GM23338 (cell line): ENCODE results near the gene PTPRF. TPM values are rescaled to one million over a fixed set of nuclear protein-coding genes. Genes with fewer than 3 reads are reported as not detected.

ENCODE experiments used
- ATAC-seq: fragments of 200-7000 bp; cut with Tn5 transposase; 3 replicates; pipeline ENCODE4 v1.9.1; 2020
- DNase-seq: peaks from one replicate; pipeline ENCODE4 v3.0.0-alpha.2; 2015; ENCODE audit warnings: low spot score
- H2AFZ ChIP-seq: fragments of 200-600 bp; sonication (generic); 2 replicates; pipeline ENCODE4 v1.8.0; 2016; ENCODE audit warnings: antibody characterized with exemption, mild to moderate bottlenecking, moderate library complexity
- H3F3A ChIP-seq: fragments of 200-600 bp; sonication (generic); replicated peaks from 2 replicates; pipeline ENCODE4 v1.8.0; 2017; ENCODE audit warnings: antibody characterized with exemption, mixed run types, low read depth
- H3K27ac ChIP-seq: fragments of 200-600 bp; sonication (generic); 2 replicates; pipeline ENCODE4 v1.6.1; 2016; ENCODE audit warnings: low read depth
- H3K27me3 ChIP-seq: fragments of 200-600 bp; sonication (generic); 2 replicates; pipeline ENCODE4 v1.8.0; 2016; ENCODE audit warnings: mild to moderate bottlenecking, mixed run types, moderate library complexity; ENCODE audit not compliant: insufficient read depth
- H3K36me3 ChIP-seq: fragments of 200-600 bp; sonication (generic); 2 replicates; pipeline ENCODE4 v1.8.0; 2016; ENCODE audit warnings: mild to moderate bottlenecking; ENCODE audit not compliant: insufficient read depth
- H3K4me1 ChIP-seq: fragments of 200-600 bp; sonication (generic); 2 replicates; pipeline ENCODE4 v1.8.0; 2016; ENCODE audit warnings: mild to moderate bottlenecking, moderate library complexity; ENCODE audit not compliant: insufficient read depth
- H3K4me2 ChIP-seq: fragments of 200-600 bp; sonication (generic); 2 replicates; pipeline ENCODE4 v1.7.1; 2017; ENCODE audit warnings: mixed run types
- H3K4me3 ChIP-seq: fragments of 200-600 bp; sonication (generic); 2 replicates; pipeline ENCODE4 v1.6.1; 2016; ENCODE audit warnings: mixed run types
- H3K79me2 ChIP-seq: fragments of 200-600 bp; sonication (generic); replicated peaks from 2 replicates; pipeline ENCODE4 v1.8.0; 2017; ENCODE audit warnings: mild to moderate bottlenecking; ENCODE audit not compliant: insufficient read depth
- H3K9me2 ChIP-seq: fragments of 200-600 bp; sonication (generic); 2 replicates; pipeline ENCODE4 v1.8.0; 2017; ENCODE audit not compliant: insufficient read depth
- H4K20me1 ChIP-seq: fragments of 200-600 bp; sonication (generic); replicated peaks from 2 replicates; pipeline ENCODE4 v1.8.0; 2017; ENCODE audit warnings: mild to moderate bottlenecking; ENCODE audit not compliant: insufficient read depth
- H3K27ac Mint-ChIP-seq: 2 replicates; pipeline ENCODE4 v1.8.0; 2020; ENCODE audit warnings: inconsistent platforms, mild to moderate bottlenecking, moderate library complexity, mixed read lengths
- H3K27me3 Mint-ChIP-seq: 3 replicates; pipeline ENCODE4 v1.8.0; 2022; ENCODE audit warnings: low read depth, mild to moderate bottlenecking, moderate library complexity, mixed read lengths, inconsistent platforms; ENCODE audit not compliant: insufficient read depth, poor library complexity
- H3K36me3 Mint-ChIP-seq: 3 replicates; pipeline ENCODE4 v1.8.0; 2021; ENCODE audit warnings: low read depth, mild to moderate bottlenecking, inconsistent platforms, moderate library complexity, mixed read lengths
- H3K4me1 Mint-ChIP-seq: 3 replicates; pipeline ENCODE4 v1.8.0; 2020; ENCODE audit warnings: mild to moderate bottlenecking, inconsistent platforms, mixed read lengths
- H3K4me3 Mint-ChIP-seq: 3 replicates; pipeline ENCODE4 v1.8.0; 2021; ENCODE audit warnings: moderate library complexity, mild to moderate bottlenecking, inconsistent platforms, mixed read lengths
- H3K9me3 Mint-ChIP-seq: 3 replicates; pipeline ENCODE4 v1.8.0; 2020; ENCODE audit warnings: moderate library complexity, mild to moderate bottlenecking, inconsistent platforms, mixed read lengths
- CREB1 ChIP-seq: fragments of 250-450 bp; sonication (Bioruptor Pico); IDR thresholded peaks from 2 replicates; pipeline ENCODE4 v1.5.0; 2020; ENCODE audit warnings: low read depth, mild to moderate bottlenecking, moderate library complexity
- CTCF ChIP-seq, 2 experiments: fragments of 200-600 bp in 1 of 2; sonication (generic) in 1 of 2; conservative IDR thresholded peaks; 2 replicates each; pipeline versions ENCODE4 v1.5.1 to v1.6.1; 2016 to 2017; ENCODE audit warnings: antibody characterized with exemption in 2 of 2, low read depth in 2 of 2, mild to moderate bottlenecking in 2 of 2, moderate library complexity in 1 of 2
- ETS1 ChIP-seq: IDR thresholded peaks from 2 replicates; pipeline ENCODE4 v1.6.1; 2016; ENCODE audit warnings: antibody characterized with exemption
- EZH2 ChIP-seq: fragments of 200-600 bp; sonication (generic); IDR thresholded peaks from one replicate; pipeline ENCODE4 v1.8.0; 2017; ENCODE audit warnings: antibody characterized with exemption, mild to moderate bottlenecking, low read depth; ENCODE audit not compliant: unreplicated experiment
- EZH2phosphoT487 ChIP-seq: fragments of 200-600 bp; sonication (generic); IDR thresholded peaks from one replicate; pipeline ENCODE4 v1.8.1; 2018; ENCODE audit warnings: antibody characterized with exemption; ENCODE audit not compliant: unreplicated experiment
- JUNB ChIP-seq: IDR thresholded peaks from one replicate; pipeline ENCODE4 v1.6.1; 2016; ENCODE audit warnings: antibody characterized with exemption; ENCODE audit not compliant: unreplicated experiment
- NANOG ChIP-seq: IDR thresholded peaks from 2 replicates; pipeline ENCODE4 v1.6.1; 2016; ENCODE audit warnings: antibody characterized with exemption, borderline replicate concordance
- POLR2AphosphoS5 ChIP-seq: IDR thresholded peaks from 2 replicates; pipeline ENCODE4 v1.6.1; 2016; ENCODE audit warnings: antibody characterized with exemption, low read depth
- REST ChIP-seq: IDR thresholded peaks from one replicate; pipeline ENCODE4 v1.6.1; 2018; ENCODE audit warnings: antibody characterized with exemption; ENCODE audit not compliant: unreplicated experiment
- STAT1 ChIP-seq: IDR thresholded peaks from one replicate; pipeline ENCODE4 v1.6.1; 2016; ENCODE audit warnings: antibody characterized with exemption; ENCODE audit not compliant: unreplicated experiment
- ZNF114 ChIP-seq: fragments of 250-450 bp; sonication (Bioruptor Pico); IDR thresholded peaks from 2 replicates; pipeline ENCODE4 v1.5.0; 2020; ENCODE audit warnings: mild to moderate bottlenecking, moderate library complexity
- ZNF331 ChIP-seq: fragments of 250-450 bp; sonication (Bioruptor Pico); IDR thresholded peaks from 2 replicates; pipeline ENCODE4 v1.5.0; 2020; ENCODE audit warnings: low read depth, mild to moderate bottlenecking, moderate library complexity
- ZNF462 ChIP-seq: fragments of 250-450 bp; sonication (Bioruptor Pico); IDR thresholded peaks from 2 replicates; pipeline ENCODE4 v1.5.0; 2020; ENCODE audit warnings: mild to moderate bottlenecking, moderate library complexity
- polyA plus RNA-seq: library from polyadenylated mRNA; unstranded; fragments of >200 nt; fragmentation: Nextera tagmentation; extraction: Ambion mirVana; gene quantifications from 2 replicates; pipeline ENCODE4 v1.2.1, GENCODE V29; 2016
- total RNA-seq: library from RNA; depleted of rRNA; stranded (reverse); fragments of >200 nt; shearing (Covaris generic); gene quantifications from 2 replicates; pipeline ENCODE4 v1.2.3, GENCODE V29; 2014

The PTPRF gene
- total and polyA plus RNA-seq, 2 experiments from 2014 or later = 52.4 to 173 TPM

GRCh38 chr1:43482215-43482614 lies 48.5 kb upstream of the PTPRF start:
- Mint-ChIP-seq H3K27ac (no peak overlapping the region), H3K27me3 (peaks cover 2% of the 10 kb centered on the region), H3K4me1 (no peaks in the 10 kb centered on the region), H3K9me3 (peaks cover 4% of the 10 kb centered on the region; the same call in 2 of the 3 replicates), H3K36me3 (no peaks in the 10 kb centered on the region; the same call in 2 of the 3 replicates), H3K4me3 (no peak overlapping the region)
- TF ChIP-seq REST (no peak), CREB1 (CRISPR knock-in tag) (no peak), JUNB (no peak), ZNF462 (no peak), NANOG (no peak), ZNF114 (CRISPR knock-in tag) (no peak), EZH2 (no peak), POLR2AphosphoS5 (no peak), ETS1 (no peak), ZNF331 (CRISPR knock-in tag) (no peak), STAT1 (no peak), EZH2phosphoT487 (no peak), CTCF (conservative IDR thresholded peaks at IDR 0.05; ENCODE audit: low read depth in 2 of 2) (no peak)
- no peaks in the 10 kb centered on the region for H3K36me3 ChIP-seq
- no peak overlapping the region for H3K4me3 ChIP-seq
- ATAC-seq = no peak
- H2AFZ ChIP-seq = no peak overlapping the region
- H3K4me2 ChIP-seq = no peak overlapping the region
- H3F3A ChIP-seq = no peaks in the 10 kb centered on the region
- H3K4me1 ChIP-seq = no peaks in the 10 kb centered on the region
- no peaks in the 10 kb centered on the region for H3K9me2 ChIP-seq
- no peaks in the 10 kb centered on the region for H4K20me1 ChIP-seq
- no peaks in the 10 kb centered on the region for H3K79me2 ChIP-seq
- DNase-seq = no peak
- no peaks in the 10 kb centered on the region for H3K27me3 ChIP-seq
- no peak overlapping the region for H3K27ac ChIP-seq
